ENCODE data around the gene PHF21A.

DNA sequence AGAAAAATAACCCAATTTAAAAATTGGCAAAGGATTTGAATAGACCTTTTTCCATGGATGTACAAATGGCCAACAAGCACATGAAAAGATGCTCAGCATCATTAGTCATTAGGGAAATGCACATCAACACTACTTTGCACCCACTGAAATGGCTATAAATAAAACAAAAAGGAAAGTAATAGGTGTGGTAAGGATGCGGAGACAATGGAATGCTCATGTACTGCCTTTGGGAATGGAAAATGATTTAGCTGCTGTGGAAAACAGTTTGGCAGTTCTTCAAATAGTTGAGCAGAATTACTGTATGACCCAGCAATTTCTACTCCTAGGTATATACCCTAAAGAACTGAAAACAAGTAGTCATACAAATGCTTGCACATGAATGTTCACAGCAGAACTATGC lies 161.4 kb downstream of the PHF21A start:
- TF ChIP-seq, protein P1, sequence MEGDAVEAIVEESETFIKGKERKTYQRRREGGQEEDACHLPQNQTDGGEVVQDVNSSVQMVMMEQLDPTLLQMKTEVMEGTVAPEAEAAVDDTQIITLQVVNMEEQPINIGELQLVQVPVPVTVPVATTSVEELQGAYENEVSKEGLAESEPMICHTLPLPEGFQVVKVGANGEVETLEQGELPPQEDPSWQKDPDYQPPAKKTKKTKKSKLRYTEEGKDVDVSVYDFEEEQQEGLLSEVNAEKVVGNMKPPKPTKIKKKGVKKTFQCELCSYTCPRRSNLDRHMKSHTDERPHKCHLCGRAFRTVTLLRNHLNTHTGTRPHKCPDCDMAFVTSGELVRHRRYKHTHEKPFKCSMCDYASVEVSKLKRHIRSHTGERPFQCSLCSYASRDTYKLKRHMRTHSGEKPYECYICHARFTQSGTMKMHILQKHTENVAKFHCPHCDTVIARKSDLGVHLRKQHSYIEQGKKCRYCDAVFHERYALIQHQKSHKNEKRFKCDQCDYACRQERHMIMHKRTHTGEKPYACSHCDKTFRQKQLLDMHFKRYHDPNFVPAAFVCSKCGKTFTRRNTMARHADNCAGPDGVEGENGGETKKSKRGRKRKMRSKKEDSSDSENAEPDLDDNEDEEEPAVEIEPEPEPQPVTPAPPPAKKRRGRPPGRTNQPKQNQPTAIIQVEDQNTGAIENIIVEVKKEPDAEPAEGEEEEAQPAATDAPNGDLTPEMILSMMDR (conservative IDR thresholded peaks at IDR 0.05; ENCODE audit: low read length) = no peak
- TF ChIP-seq EZH2phosphoT487 (IDR thresholded peaks at IDR 0.05; ENCODE audit: borderline replicate concordance) = no peak
